K562 (cell line): Measurements from ENCODE around the gene DIPK1B. TPM values are rescaled to one million over a fixed set of nuclear protein-coding genes. Genes with fewer than 3 reads are reported as not detected.

Source experiments
- ARID4B ChIP-seq: sonication (generic); formaldehyde crosslinking; IDR thresholded peaks from 2 replicates; pipeline ENCODE4 v1.8.0; 2022; ENCODE audit warnings: mild to moderate bottlenecking, missing genetic modification reagents
- BRF1 ChIP-seq: IDR thresholded peaks from 3 replicates; pipeline ENCODE4 v1.6.1; 2011; ENCODE audit warnings: borderline replicate concordance, mild to moderate bottlenecking; ENCODE audit not compliant: insufficient read length; ENCODE audit errors: extremely low read depth
- CCAR2 ChIP-seq: fragments of 200-400 bp; formaldehyde crosslinking; IDR thresholded peaks from 2 replicates; pipeline ENCODE4 v1.6.1; 2017; ENCODE audit warnings: mild to moderate bottlenecking, low read depth, low read length
- CLOCK ChIP-seq: fragments of 250-450 bp; sonication (Bioruptor Pico); IDR thresholded peaks from 2 replicates; pipeline ENCODE4 v1.4.0; 2020; ENCODE audit warnings: mild to moderate bottlenecking, moderate library complexity, borderline replicate concordance
- FOSL1 ChIP-seq: fragments of 200-800 bp; sonication (Bioruptor generic); conservative IDR thresholded peaks from 2 replicates; pipeline ENCODE4 v1.6.1; 2016; ENCODE audit warnings: missing genetic modification characterization, missing compliant biosample characterization
- GTF2A2 ChIP-seq: IDR thresholded peaks from 2 replicates; pipeline ENCODE4 v1.6.1; 2016; ENCODE audit warnings: mild to moderate bottlenecking, missing genetic modification characterization, missing compliant biosample characterization
- JUNB ChIP-seq: fragments of 450-650 bp; formaldehyde crosslinking; conservative IDR thresholded peaks from 2 replicates; pipeline ENCODE4 v1.4.0; 2020; ENCODE audit warnings: mild to moderate bottlenecking
- MTA3 ChIP-seq: fragments of 450-650 bp; formaldehyde crosslinking; IDR thresholded peaks from 2 replicates; pipeline ENCODE4 v1.6.1; 2017; ENCODE audit warnings: mild to moderate bottlenecking, borderline replicate concordance
- NR0B1 ChIP-seq: fragments of 450-650 bp; IDR thresholded peaks from one replicate; pipeline ENCODE4 v1.6.1; 2018; ENCODE audit warnings: mild to moderate bottlenecking, moderate library complexity; ENCODE audit not compliant: partially characterized antibody
- RBM17 ChIP-seq: fragments of 200-400 bp; formaldehyde crosslinking; IDR thresholded peaks from 2 replicates; pipeline ENCODE4 v1.6.1; 2017; ENCODE audit warnings: low read depth, mild to moderate bottlenecking, low read length, borderline replicate concordance
- RCOR1 ChIP-seq, 2 experiments: IDR thresholded peaks; 2 replicates each; pipeline ENCODE4 v1.6.1; 2012; ENCODE audit warnings: low read depth in 2 of 2, low read length in 2 of 2, borderline replicate concordance in 1 of 2, improper control_type of control experiment in 1 of 2
- SOX6 ChIP-seq: fragments of 450-650 bp; IDR thresholded peaks from 2 replicates; pipeline ENCODE4 v1.6.1; 2014; ENCODE audit warnings: mild to moderate bottlenecking
- TFAP4 ChIP-seq: sonication (generic); formaldehyde crosslinking; IDR thresholded peaks from 2 replicates; pipeline ENCODE4 v1.8.0; 2022; ENCODE audit warnings: missing genetic modification reagents, mild to moderate bottlenecking, moderate library complexity, borderline replicate concordance
- TGIF2 ChIP-seq: sonication (generic); formaldehyde crosslinking; IDR thresholded peaks from 2 replicates; pipeline ENCODE4 v1.8.1; 2022; ENCODE audit warnings: mild to moderate bottlenecking, missing genetic modification reagents, moderate library complexity
- ZBTB34 ChIP-seq: fragments of 250-450 bp; sonication (Bioruptor Pico); IDR thresholded peaks from 2 replicates; pipeline ENCODE4 v1.8.0; 2021; ENCODE audit warnings: mild to moderate bottlenecking, moderate library complexity
- polyA plus RNA-seq, 8 experiments: library from polyadenylated mRNA; depleted of rRNA in 4 of 8; stranded (reverse) in 5 of 8; unstranded in 3 of 8; fragments of >200 nt; fragmentation: Nextera tagmentation in 2 of 8; fragmentation: Illumina TruSeq in 1 of 8; extraction: Ambion mirVana in 2 of 8; extraction: Trizol in 1 of 8; gene quantifications; 2 replicates each; pipeline versions ENCODE4 v1.2.1 to v1.2.3, GENCODE V29; 2011 to 2014; ENCODE audit warnings: inconsistent platforms in 1 of 8, missing spikeins in 1 of 8
- total RNA-seq, 7 experiments: library from RNA; depleted of rRNA in 6 of 7; stranded (reverse); fragments of >200 nt in 6 of 7; fragmentation: Illumina TruSeq in 2 of 7; extraction: Trizol in 2 of 7; gene quantifications; 2 replicates each; pipeline versions ENCODE4 v1.2.1 to v1.2.3, GENCODE V29; 2011 to 2021; ENCODE audit warnings: low replicate concordance in 1 of 7

DIPK1B gene
- total and polyA plus RNA-seq, 9 of the 15 experiments (the other 6 are each of a cell fraction or from before 2014, with no cell fraction given) = 0.08 to 22.3 (median 5.9) TPM

- TF ChIP-seq CLOCK (CRISPR knock-in tag) = no peak
- TF ChIP-seq ZBTB34 = no peak
- TF ChIP-seq RBM17 = no peak
- no peak for TF ChIP-seq CCAR2
- no peak for TF ChIP-seq SOX6
- 0 out of 2 replicates have a peak, but pooled peaks have one; percentile 42 for TF ChIP-seq TGIF2 (CRISPR knock-in tag)
- TF ChIP-seq BRF1 = no peak
- no peak for TF ChIP-seq NR0B1
- TF ChIP-seq FOSL1 (tag) = no peak
- TF ChIP-seq JUNB = no peak
- 0 out of 2 replicates have a peak, but pooled peaks have one; percentile 14 for TF ChIP-seq MTA3
- no peak for TF ChIP-seq RCOR1 (IDR thresholded peaks at IDR 0.05; ENCODE audit: borderline replicate concordance in 1 of 2, low read depth in 2 of 2, low read length in 2 of 2)
- TF ChIP-seq ARID4B (CRISPR knock-in tag) = peak; percentile 59; the same call in 1 of the 2 replicates
- no peak for TF ChIP-seq GTF2A2 (tag)
- TF ChIP-seq TFAP4 = peak; percentile 73
These were observed 48.1 kb upstream of the DIPK1B start (continued) for GRCh38 chr9:136664000-136664915.
